C4-2B (cell line): ENCODE measurements around the gene WDR88.

Experiments used
- CTCF ChIP-seq: fragments of 450-650 bp; conservative IDR thresholded peaks from 2 replicates; pipeline ENCODE4 v1.5.1; 2017; ENCODE audit warnings: mild to moderate bottlenecking
- ZFX ChIP-seq: fragments of 450-650 bp; IDR thresholded peaks from 2 replicates; pipeline ENCODE4 v1.6.1; 2017

DNA sequence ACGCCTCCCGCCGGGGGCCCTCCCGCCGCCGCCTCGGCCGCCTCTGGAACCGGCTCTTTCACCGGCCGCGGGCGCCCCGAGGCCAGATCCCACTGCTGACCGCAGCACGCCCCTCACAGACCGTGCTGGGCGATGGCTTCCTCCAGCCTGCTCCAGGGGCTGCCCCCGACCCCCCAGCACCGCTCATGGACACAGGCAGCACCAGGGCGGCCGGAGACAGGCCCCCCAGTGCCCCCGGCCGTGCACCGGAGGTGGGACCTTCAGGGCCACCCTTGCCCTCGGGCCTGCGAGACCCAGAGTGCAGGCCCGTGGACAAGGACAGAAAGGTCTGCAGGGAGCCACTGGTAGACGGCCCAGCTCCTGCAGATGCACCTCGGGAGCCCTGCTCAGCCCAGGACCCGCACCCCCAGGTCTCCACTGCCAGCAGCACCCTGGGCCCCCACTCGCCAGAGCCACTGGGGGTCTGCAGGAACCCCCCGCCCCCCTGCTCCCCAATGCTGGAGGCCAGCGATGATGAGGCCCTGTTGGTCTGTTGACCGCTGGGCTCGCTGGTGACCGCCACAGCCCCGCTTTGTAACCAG is 75.2 kb downstream of the WDR88 start:
- TF ChIP-seq CTCF (no peak), ZFX (no peak)
